Caki2 (cell line): ENCODE data around the gene TMEM151A. TPM values are rescaled to one million over a fixed set of nuclear protein-coding genes. Genes with fewer than 3 reads are reported as not detected.

Experiments used
- DNase-seq: peaks from one replicate; pipeline ENCODE4 v3.0.0-alpha.2; 2015; ENCODE audit warnings: low read depth
- in situ Hi-C: cut with HindIII; loops from 2 replicates; pipeline ENCODE4 v1.10.0; 2016; ENCODE audit warnings: low sequenced_read_pairs, low pct_unique_long_range_greater_than_20kb, mixed read lengths
- total RNA-seq: library from RNA; depleted of rRNA; stranded (reverse); fragments of >200 nt; shearing (Covaris generic); gene quantifications from 2 replicates; pipeline ENCODE4 v1.2.3, GENCODE V29; 2014; ENCODE audit warnings: low replicate concordance

TMEM151A gene
- total RNA-seq, 1 experiment from 2014 or later = not detected

DNA sequence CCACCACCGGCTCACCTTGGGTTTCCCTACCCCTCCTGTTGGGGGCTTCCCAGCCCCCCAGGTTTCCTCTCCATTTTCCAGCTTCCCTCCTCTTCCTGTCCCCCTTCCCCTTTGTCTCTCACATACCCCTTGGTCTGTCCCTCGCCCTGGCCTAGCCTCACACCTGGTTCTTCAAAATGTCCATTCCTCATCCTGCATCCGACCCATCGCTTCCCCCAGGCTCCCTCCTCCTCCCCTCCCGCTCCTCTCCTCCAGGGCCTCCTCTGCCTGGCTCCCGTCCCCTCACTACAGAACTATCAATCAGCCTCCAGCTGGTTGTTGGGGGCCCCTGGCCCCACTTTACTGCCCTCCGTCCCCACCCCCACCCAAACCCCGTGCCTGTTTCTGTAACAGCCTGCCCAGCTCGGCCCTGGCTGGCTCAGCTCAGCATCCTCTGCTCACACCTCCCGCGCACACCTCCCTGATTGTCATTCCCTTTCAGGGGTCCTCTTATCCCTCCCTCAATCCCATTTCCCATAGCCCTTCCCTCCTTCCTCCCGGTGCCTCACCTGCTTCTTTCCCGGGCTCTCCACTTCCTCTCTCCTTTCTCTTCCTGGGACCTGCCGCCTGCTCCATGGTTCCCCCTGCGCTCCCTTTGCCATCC lies 12.5 kb upstream of the TMEM151A start:
- DNase-seq = no peak
- in situ Hi-C loops = no loop called here

DNA sequence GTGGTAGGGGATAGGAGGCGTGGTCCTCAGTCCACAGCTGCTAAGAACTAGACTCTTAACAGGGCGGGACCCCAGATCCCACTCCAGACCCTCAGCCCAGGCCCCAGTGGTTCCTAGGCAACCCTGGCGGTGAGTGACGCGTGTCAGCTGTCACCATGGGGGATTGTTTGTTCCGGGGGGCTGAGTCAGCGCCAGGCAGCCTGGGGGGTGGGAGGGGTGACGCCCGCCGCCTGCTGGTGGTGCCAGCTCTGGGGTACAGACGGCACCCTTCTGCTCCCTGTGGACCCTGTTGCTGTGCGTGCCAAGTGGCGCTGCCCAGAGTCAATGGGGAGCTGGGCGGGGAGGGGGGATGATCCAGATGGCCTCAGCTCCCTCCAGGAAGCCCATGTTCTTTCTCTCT lies 11.3 kb upstream of the TMEM151A start:
- in situ Hi-C loops = no loop called here
- no peak for DNase-seq

DNA sequence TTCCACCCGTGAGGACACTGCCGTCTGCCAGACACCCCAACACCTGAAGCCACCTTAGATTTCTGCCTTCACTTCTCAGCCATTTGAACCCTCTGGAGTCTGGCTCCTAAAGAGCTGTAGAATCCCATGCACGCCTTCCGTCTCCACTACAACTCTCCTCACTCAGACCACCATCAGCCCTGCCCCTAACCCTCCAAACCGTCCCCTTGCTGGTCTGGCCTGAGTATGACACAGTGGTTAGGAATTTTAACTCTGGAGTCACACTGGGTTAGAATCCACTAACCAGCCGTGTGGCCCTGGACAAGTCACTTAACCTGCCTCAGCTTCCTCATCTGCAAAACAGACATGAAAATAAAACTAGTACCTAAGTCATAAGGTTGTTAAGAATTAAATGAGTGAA lies 10.7 kb upstream of the TMEM151A start:
- in situ Hi-C loops = no loop called here
- no peak for DNase-seq

DNA sequence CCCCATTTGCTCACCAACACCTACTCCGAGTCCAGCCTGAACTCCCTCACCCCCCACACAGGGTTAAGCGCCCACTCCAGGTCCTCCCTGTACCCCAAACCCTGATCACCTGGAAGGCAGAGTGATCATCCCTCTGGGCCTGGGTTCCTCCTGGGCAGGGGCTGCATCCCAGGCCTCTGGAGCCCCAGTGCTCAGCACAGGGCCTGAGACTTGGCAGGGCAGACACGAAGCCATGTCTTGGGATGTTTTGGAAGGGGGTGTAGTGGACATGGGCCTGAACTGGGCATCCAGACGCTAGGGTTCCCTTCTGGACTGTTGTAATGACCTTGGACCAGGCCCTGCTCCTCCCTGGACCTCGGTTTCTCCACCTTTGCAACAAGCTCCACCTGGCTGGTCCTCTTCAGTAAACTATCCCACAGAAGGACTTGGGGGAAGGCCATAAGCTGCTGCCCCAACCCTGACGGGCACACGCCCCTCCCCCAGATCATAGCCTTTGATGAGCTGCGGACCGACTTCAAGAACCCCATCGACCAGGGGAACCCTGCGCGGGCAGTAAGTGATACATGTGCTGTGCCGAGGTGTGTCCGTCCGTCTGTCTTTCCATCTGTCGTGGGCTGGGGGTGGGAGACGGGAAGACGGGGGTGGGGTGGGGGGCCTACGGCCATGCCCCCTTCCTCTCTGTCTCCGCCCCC lies 9.8 kb upstream of the TMEM151A start:
- DNase-seq = no peak
- in situ Hi-C loops = no loop called here

DNA sequence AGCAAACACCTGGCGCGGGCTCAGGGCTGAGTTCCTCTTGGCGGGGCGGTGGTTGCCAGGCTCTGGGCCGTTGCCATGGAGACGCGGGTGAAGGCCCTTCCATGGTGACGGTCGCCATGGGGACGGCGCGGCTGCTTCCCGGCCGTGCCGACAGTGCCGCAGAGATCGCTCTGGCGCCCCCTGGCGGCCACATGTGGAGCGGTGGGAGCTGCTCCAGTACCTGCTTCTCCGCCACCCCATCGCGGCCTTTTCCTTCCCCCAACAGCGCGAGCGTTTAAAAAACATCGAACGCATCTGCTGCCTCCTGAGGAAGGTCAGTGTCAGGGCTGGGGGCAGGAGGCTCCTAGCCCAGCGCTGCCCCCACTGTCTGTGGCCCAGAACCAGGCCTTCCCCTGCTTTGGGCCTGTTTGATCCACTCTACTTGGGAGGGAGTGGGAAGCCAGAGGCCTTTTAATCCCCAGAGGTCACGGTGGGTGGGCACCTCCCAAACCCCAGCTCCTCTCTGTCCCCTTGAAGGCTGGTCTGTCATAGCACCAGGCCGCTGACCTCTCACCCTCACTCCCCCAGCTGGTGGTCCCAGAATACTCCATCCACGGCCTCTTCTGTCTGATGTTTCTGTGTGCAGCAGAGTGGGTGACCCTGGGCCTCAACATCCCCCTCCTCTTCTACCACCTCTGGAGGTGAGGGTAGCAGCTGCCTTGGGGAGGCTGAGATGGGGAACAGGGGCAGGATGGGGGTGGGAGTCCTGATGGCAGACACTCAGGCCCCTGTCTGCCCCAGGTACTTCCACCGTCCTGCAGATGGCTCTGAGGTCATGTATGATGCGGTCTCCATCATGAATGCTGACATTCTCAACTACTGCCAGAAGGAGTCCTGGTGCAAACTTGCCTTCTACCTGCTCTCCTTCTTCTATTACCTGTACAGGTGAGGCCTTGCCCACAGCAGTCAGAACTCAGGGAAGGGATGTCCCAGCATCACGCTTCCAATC lies 8.9 kb upstream of the TMEM151A start:
- peak; percentile 86 for DNase-seq
- in situ Hi-C loops = no loop called here

DNA sequence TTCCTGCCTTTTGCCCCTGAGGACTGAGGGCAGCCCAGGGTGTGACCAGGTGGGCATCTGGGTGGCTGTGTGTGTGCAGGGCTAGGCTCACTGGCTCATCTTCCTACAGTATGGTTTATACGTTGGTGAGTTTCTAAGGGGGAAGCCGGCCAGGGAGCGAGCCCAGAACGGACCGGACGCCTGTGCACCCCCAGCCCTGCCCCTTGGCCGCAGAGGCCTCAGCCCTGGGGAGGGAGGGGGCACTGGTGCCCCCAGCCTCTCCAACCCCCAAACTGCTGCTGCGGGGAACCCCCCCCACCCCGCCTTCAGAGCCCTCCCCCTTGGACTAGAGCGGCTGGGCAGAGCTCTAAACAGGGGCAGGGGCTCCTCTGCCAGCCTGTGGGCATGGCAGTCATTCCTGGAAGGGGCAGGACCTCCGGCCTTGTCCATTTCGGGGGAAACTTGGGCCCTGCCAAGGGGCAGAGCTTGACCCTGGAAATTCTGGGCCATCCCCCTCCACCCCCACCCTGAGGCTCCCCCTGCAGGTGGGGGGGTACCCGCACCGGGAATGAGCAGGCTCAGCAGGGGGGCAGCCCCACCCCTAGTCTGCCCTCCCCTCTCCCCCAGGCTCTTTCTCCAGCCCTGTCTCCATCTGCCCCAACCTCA lies 8.1 kb upstream of the TMEM151A start:
- in situ Hi-C loops = no loop called here

DNA sequence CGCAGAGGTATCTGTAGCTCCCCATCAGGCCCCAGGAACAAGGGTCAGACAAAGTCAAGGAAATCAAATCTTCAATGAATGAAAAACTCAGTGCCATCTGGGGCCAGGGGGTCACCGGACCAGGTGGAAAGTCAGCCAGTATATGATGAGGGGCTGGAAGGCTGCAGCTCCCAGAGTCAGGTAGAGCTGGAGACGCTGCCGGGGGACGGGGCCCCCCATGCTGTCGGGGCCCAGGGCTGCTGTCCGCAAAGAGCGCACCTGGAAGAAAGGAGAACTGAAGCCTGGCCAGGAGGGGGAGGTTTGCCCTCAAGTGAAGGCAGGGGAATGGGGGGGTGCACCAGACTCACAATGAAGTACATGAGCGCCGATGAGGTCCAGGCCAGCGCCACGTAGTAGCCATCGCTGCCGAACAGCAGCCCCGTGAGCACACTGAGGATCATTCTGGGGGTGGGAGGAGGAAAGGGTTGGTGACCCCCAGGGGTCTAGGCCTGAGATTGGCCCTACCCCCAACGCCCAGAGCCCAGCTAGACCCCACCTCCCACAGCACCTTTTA lies 7.1 kb upstream of the TMEM151A start:
- in situ Hi-C loops = no loop called here
- no peak for DNase-seq

More for the DNA sequence above, 8.1 kb upstream of the TMEM151A start:
- no peak for DNase-seq

DNA sequence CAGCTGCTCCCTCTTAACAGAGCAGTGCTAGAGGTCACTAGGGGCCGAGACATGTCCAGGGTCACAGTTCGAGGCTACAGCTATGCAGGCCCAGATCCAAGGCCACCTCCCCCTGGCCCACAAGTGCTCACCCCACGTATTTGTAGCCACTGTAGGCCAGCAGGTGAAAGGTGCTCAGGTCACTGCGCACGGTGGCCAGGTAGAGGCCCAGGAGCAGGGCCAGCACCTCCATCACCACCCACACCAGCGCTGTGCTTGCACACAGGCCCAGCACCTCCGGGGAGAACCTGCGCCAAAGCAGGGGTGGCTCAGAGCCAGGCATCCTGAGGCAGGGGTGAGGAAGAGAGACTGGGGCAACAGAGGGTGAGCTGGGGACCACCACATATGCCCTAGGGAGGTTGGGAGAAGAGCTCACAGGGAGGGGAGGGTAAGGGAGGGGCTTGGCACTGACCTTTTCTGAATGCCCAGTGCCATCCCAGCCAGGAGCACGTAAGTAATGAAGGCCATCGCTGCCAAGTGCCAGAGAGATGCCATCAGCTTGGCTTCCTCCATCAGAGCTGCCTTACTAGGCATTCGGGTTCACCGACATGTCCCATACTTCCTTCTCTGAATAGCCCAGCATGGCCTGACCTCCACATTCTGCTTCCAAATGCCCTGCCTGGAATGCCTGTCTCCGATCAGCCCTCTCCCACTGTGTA lies 6.3 kb upstream of the TMEM151A start:
- in situ Hi-C loops = no loop called here
- no peak for DNase-seq

DNA sequence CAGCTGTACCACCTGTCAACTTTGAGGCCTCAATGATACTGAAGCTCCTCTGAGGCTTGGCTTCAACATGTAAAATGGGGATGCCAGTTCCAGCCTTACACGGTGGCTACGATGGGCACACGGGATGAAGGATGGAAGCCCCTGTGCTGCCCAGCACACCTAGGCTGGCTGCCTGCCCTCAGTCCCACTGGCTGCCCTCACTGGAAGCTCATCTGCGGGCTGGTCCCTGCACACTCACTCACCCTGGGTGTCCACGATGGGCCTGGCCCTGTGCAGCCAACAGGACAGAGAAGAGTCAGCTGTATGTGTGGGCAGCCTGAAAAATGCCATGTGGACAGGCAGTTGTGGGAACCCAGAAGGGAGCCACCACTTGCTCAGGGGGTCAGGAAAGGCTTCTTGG lies 5.0 kb upstream of the TMEM151A start:
- in situ Hi-C loops = no loop called here

DNA sequence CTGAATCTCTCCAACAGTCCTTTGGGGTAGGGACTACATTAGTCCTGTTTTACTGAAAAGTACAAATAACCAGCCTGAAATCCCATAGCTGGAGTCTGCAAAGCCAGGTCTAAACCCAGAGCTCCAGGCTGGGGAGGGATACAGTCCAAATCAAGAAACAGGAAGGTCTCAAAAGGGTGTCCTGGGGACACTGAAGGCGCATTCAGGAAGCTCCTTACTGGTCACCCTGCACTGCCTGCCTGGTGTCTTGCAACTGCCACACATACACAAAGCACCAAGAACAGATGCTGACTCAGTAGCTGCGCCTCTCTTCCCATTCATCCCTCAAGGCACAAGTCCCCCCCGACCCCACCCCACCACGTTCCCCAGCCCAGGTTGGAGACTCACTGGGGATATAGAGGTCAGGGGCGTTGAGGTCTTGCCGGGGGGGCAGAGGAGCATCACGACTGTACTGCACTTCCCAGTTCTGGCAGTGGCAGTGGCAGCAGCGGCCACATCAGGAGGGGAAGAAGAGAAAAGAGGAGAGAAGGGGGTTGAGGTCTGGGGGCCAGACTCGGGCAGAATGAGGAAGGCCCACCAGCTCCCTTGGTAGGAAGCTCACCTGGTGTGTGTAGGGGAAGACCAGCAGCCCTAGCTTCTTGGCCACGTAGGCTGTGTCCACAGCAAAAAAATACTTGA lies 4.3 kb upstream of the TMEM151A start:
- in situ Hi-C loops = no loop called here
- no peak for DNase-seq

More for the DNA sequence above, 5.0 kb upstream of the TMEM151A start:
- no peak for DNase-seq

DNA sequence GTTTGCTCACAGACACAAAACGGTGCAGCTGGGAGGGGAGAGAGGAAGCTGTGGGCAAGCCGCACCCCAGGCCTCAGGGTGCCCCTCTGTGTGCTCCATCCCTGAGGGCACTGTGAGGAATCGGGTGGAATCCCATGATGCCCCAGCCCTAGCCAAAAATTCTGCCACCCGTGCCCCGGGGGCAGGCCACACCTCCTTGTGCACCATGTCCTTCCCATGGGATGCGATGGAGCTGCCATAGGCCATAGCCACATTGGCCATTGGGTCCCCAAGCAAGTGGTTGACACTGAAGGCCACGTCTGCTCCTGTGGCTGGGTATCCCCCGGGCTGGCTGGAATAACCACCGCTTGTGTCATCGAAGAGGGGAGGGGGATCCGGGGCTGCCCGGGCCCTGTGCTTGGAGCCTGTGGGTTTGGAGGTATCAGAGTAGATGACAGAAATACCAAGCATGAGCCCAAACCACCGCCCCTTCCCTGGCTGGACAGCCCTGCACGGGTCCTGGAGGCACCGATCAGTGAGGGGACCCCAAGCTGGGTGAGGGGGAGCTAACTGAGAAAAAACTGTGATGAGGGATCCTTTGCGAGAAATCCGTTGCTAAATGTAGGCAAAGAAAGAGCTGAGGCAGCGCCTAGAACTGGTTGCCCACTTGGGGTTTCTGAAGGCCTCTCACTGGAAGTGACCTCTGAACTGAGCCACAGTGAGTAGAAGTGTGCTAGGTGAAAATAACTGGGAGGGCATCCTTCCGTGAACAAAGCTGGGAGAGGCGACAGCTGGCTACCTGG lies 3.6 kb upstream of the TMEM151A start:
- no peak for DNase-seq
- in situ Hi-C loops = no loop called here

DNA sequence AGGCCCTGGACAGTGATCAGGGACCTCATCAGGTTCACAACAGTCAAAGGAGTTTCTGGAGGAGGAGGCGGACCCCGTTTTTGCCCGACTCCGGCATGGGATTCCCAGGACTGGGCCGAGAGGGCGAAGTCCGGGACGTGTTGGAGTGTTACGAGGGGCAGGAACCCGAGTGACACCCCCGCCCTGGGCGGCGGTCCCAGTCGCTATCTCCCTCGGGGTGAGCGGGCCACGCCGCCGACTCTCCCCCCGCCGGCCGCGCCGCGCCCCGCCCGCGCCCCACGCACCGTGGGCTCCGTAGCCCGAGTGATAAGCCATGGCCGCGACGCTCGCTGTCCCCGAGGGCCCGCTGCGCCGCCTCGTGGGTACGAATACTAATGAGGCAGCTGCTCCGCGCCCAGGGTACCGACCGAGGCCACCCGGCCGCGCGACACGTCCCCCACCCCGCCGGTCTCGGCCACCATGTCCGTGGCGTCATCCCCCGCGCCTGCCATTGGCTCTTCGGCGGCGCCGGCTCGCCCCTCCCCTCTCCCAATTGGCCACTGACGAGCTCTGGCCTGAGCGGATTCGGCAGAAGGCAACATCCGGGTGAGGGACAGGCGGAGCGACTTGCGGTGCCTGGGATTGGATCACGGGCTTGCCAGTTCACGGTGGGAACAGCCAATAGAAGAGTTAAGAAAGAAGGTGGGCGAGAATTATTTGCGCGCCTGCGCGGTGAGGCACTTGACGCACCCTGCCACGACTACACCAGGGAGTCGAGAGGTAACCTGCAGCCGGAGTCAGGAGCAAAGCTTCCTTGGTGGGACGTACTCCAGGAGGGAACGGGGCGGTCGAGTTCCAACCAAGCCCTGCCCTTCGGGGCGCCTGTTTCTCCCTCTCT lies 2.8 kb upstream of the TMEM151A start, which contains the start of gene YIF1A:
TSS of gene YIF1A (minus strand) at position 473 of the 877 bp plus-strand sequence. CDS start at position 315, 158 bp downstream.
- peak; percentile 99 for DNase-seq
- in situ Hi-C loops = no loop called here

DNA sequence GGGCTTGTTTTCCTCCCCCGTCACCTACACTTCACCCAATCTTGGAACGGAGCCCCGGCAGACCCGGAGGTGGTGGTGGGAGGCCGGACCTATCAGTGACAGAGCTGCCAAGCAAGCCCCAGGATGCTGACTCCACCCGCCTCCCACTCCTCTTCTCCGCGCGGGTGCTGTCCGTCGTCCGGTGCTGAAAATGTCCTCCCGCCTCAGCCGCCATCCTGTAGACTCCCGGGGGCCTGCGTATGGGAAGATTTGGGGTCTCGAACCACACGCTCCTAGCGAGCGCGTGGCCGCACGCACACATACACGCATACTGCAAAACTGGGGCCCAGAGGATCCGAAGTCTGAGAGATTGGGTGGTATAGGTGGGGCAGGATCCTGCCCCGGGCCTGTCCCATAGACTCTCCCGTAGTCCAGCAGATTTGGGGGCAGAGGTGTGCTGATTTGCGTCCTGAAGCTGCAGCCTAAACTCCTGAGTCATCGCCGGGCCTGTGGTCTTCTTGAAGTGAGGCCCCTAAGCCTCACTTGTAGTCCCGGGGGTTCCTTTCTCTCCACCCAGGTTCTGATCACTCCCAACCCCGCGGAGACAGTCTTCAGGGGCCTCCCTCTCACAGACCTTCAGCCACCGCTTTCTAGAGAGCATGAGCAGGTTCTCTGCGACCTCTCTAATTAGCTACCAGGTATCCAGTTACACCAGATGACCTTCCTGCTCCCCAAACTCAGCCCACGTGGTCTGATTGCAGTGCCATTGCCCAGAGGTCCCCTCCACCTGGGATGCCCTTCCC lies 2.0 kb upstream of the TMEM151A start:
- in situ Hi-C loops = no loop called here
- DNase-seq = no peak

DNA sequence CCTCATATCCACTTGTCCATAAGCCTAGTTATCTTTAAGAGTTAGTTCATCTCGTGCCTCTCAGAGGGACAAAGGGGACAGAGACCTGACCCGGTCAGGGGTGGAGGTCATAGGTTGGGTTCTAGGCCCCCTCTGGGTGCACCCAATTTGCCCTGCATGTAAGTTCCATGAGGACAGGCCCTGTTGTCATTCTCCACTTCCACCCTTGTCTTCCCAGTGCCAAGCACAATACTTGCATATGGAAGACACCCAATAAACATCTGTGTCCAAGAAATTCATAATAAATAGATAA lies 1.4 kb upstream of the TMEM151A start:
- in situ Hi-C loops = no loop called here
- DNase-seq = no peak

DNA sequence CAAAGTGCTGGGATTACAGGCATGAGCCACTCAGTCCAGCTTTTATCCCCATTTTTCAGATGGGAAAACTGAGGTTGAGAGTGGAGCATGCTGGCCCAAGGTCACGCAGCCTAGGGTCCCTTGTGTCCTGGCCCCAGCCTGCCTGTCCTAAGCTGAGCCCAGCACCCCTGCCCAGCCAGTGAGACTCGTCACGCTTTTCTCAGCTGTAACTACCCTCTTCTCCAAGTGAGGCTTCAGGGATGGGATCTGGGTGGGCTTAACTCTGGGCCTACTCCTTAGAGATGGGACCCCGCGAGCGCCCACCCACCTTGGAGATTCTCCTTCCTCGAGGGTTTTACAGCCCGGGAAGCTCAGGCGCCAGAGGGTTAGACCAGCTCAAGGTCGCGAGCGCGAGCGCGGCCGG lies 390 bp upstream of the TMEM151A start:
- no peak for DNase-seq
- in situ Hi-C loops = no loop called here
